ENCODE results near the gene IL16.
"Not testable (repeated sequence)": the region's sequence is repeated elsewhere in the genome, so short reads cannot be mapped to it uniquely, and the experiment has no call there.

Gene IL16

DNA sequence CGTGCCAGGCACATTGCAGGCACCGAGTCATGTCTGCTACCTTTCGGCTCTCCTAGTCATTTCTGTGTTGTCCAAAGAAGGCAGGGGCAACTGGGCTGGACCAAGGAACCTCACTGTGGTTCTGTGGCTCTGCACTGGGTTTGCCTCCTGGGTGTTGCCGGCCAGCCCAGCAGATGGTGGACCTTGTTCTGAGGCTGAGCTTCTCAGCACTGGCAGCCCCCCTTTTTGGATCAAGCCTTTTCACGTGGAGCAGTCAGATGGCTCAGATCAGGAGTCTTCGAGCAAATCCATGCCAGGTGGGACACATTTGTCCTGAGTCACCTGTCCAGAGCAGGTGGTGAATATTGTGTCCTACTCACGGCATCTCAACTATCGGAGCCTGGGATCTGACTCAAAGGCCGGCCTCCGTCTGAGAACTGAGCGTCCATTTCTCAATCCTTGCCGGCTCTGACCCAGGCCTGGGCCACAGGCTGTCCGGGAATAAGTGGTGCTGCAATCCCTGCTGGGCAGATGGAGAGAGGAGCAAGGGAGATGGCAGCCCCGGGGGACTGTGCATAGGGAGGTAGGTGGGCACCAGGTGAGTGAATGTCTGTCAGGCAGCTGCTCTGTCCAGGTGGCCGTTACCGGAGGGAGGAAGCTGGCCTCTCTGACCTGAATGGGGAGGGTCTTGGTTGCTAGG, at the start of gene IL16:
IL16 (plus strand) TSS at position 304 of the 679 bp plus-strand sequence. CDS start 28,521 bp downstream, outside the sequence.
- no peak for DNase-seq

- no peak for DNase-seq
These were observed 45.3 kb upstream of the IL16 start for GRCh38 chr15:81151389-81151788.

- no peak for DNase-seq
These were observed 44.3 kb upstream of the IL16 start for GRCh38 chr15:81152339-81152738.

- no peak for DNase-seq
These were observed 43.9 kb upstream of the IL16 start for GRCh38 chr15:81152799-81153198.

GRCh38 chr15:81155375-81156218, 41.1 kb upstream of the IL16 start:
- DNase-seq, result no peak

- DNase-seq, result no peak
These were observed 40.4 kb upstream of the IL16 start for GRCh38 chr15:81156324-81156723.

DNA sequence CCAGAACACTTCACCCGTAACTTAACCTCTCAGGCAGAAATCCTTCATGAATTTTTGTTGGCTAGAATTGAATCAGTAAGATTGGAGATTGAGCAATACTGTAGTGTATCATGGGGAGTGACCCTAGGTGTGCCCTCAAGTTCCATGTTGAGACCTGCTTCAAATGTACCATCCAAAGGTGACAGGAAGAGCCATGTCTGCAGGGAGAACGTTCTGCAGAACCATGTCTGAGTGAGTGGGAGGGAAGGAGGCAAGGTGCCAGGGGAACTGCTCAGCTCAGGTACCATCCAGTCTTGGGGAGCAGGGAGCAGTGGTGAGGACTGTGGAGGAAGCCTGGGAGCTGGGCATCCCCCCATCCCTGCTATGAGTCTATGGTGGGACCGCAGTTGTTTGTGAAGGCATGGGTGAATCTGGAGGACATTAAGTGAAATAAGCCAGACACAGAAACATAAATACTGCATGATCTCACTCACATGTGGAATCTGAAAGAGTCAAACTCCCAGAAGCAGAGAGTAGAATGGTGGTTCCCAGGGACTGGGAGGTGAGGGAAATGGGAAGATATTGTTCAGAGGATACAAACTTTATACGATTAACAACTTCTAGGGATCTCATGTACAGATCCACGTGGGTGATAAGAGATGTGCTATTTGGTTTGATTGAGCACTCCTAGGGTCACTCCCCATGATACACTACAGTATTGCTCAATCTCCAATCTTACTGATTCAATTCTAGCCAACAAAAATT, 39.3 kb upstream of the IL16 start:
- no peak for DNase-seq

DNA sequence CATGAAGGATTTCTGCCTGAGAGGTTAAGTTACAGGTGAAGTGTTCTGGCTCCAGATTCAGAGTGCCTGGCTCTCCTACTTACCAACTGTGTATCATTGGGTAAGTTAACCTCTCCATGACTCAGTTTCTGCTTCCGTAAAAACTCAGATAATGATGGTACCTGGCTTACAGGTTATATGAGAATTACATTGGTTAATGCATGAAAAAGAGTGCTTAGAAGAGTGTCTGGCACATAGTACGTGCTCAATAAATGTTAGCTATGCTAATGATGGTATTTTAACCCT, 38.8 kb upstream of the IL16 start:
- DNase-seq, result no peak

GRCh38 chr15:81158561-81158960, 38.1 kb upstream of the IL16 start:
- not testable (repeated sequence) for DNase-seq

DNA sequence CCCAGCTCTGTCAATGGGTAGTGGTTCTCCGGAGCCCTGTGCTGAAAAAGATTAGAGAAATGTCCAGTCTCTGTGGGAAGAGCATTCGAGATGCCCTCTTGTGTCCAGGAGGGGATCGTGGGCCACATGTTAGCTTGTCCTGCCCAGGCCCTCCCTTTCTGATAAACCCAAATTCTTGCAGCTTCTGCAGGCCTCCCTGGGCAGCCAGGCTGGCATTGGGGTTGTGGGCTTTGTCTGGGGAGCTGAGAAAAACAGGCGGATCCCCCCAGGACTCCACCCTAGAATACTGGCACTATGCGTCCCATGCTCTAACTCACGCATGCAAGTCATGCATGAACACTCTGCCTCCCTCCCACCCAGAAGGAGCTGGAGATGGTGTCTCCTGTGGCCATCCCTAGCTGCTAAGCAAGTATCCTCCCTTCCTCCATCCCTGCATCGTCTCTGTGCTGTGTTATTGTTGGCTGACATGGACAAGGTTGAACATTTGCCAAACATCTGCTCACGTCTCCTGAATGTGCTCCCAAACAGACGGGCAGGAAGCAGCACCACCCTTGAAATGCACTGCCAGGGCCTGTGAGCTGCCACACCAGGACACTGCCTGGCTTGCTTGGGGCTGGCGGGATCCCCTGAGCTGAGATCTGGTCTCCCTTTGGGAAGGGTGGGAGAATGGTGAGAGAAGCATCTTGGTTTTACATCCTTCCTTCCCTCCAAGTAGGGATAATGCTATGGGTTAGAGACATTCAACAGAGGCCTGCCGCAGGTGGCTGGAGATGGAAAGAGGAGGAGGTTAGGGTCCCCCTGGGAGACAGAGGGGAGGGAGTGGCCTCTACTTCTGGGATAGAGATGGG, 36.1 kb upstream of the IL16 start:
- no peak for DNase-seq

- DNase-seq, result no peak
These were observed 35.5 kb upstream of the IL16 start for GRCh38 chr15:81161160-81161673.

DNA sequence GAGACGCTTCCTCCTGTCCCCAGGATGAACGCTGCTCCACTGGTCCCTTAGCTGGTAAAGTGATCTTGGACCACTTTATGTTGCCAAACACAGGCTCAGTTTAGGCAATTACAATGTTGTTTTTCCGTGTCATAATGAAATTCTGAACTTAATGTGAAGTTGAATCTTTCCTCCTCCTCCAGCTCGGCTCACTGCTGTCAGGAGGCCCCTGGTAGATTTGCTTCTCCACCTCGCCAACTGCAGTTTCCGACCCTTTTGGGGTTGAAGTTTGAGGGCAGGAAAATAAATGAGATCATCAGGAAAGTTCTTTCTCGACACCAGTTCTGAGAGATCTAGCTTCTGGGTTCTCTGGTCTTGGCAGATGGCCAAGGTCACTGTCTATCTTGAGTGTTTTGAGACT, 34.8 kb upstream of the IL16 start:
- no peak for DNase-seq

DNA sequence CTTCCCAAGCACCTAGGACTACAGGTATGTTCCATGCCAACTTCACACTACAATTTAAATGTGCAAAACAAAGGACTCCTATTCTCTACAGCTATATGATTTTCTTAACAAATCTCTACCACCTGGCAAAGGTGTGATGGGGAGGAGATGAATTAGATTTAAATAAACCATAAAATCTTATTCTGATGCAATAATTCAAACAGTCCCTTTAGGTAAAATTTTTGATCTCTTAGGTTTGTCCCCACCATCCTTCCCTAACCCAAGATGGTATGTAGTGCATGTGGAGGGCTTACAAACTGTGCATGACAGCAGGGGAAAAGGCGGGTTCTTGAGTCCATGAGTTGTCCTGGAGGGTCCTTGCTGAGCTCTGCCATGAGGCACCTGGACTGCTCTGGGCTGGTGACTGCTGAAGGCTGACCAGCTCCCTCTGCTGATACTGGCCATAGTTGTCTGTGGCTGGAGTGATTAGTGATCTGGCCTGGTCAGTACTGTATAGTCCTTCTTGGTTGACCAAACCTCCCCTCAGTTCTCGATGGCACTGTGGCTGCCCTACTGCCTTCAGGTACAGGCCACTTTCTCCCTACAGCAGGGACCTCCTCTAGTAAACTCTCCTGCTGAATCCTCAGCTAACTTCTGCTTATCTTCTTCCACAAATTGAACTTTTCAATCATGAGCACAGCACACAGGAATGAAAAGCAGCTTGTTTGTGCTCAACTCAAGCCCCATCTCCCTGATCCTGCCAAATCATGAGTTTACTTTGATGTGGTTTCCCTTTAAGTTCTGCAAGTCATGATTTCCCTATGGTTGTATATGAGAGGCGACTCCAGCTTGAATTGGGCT, 32.5 kb upstream of the IL16 start:
- DNase-seq, result no peak

DNA sequence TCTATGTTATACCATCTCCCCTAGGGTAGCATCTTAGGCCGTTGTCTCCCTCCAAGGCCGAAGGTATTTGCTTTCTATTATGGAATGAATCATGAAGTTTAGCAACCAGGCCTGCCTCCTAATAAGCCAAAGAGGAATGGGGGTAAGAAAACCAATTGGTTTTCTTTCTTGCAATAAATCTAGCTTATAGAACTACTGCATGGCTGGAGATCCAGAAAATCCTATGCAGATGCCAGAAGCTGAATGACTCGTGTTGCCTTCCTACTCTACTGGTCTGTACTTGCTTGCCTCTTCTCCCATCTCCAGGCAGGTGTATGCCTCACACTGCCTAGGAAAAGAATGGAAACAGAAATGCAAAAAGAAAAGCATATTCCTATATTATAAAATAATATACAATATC, 31.1 kb upstream of the IL16 start:
- no peak for DNase-seq

- no peak for DNase-seq
These were observed 29.9 kb upstream of the IL16 start for GRCh38 chr15:81166636-81167305.

GRCh38 chr15:81168131-81168526, 28.6 kb upstream of the IL16 start:
- DNase-seq, result no peak

DNA sequence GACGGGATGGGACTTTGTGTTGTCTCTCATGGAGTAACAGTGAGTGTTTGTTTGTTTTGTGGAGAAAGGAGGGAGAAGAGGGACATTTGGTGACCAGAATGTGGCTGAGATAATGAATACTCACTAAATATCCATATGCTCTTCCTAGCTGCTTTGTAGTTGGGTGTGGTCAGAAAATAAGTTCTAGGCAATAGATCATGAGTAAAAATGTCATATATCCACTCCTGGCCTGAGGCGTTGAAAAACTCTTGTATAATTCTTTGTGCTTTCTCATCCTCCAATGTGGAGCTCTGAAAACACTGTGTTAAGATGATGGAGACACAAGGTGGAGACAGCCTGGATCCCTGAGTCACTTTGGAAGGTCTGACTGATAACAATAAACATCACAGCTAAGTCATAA, 28.0 kb upstream of the IL16 start:
- no peak for DNase-seq

DNA sequence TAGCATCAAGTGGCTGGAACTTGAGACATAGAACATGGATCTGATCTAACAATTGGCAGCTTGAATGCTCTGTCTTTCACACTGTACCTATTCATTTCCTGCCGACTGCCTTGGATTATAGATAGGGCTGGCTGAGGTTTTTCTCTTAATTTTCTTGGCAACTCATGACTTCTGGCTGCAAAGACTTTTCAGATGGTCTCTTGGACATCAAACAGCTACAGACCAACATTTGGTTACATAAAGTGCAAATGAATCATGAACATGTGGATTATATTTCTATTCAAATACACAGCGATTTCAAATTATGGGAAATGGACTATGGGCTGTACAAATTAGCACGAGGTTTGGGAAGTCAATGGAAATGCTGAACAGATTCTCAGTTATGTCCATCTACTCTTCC, 26.2 kb upstream of the IL16 start:
- no peak for DNase-seq

GRCh38 chr15:81171286-81171685, 25.4 kb upstream of the IL16 start:
- no peak for DNase-seq

- DNase-seq, result no peak
These were observed 22.4 kb upstream of the IL16 start for GRCh38 chr15:81174125-81174791.

All from stimulated activated CD4-positive, alpha-beta T cell treated with anti-CD3 and anti-CD28 coated beads, Interleukin-4, amount 100 ng/mL, for 4 hours (primary cell).